ENCODE results near the gene LEMD1.
A peak's percentile ranks its signal among the peaks of the same experiment; 100 is the strongest.

The LEMD1 gene

GRCh38 chr1:205339717-205340116 is 82.1 kb downstream of the LEMD1 start:
- no peak overlapping the region for H3K4me3 ChIP-seq (replicated peaks; ENCODE audit: low read depth, low read length)
- no peaks in the 10 kb centered on the region for H3K36me3 ChIP-seq (ENCODE audit: control insufficient read depth, insufficient read depth, low read length)
- DNase-seq (ENCODE audit: extremely low read depth, insufficient read length), result peak; percentile 59
- TF ChIP-seq, protein P1, sequence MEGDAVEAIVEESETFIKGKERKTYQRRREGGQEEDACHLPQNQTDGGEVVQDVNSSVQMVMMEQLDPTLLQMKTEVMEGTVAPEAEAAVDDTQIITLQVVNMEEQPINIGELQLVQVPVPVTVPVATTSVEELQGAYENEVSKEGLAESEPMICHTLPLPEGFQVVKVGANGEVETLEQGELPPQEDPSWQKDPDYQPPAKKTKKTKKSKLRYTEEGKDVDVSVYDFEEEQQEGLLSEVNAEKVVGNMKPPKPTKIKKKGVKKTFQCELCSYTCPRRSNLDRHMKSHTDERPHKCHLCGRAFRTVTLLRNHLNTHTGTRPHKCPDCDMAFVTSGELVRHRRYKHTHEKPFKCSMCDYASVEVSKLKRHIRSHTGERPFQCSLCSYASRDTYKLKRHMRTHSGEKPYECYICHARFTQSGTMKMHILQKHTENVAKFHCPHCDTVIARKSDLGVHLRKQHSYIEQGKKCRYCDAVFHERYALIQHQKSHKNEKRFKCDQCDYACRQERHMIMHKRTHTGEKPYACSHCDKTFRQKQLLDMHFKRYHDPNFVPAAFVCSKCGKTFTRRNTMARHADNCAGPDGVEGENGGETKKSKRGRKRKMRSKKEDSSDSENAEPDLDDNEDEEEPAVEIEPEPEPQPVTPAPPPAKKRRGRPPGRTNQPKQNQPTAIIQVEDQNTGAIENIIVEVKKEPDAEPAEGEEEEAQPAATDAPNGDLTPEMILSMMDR (IDR thresholded peaks at IDR 0.05; ENCODE audit: insufficient read depth, low read length, poor library complexity, severe bottlenecking), result no peak
- H3K27me3 ChIP-seq (replicated peaks; ENCODE audit: control insufficient read depth, insufficient read depth, low read length), result peaks cover 2% of the 10 kb centered on the region

DNA sequence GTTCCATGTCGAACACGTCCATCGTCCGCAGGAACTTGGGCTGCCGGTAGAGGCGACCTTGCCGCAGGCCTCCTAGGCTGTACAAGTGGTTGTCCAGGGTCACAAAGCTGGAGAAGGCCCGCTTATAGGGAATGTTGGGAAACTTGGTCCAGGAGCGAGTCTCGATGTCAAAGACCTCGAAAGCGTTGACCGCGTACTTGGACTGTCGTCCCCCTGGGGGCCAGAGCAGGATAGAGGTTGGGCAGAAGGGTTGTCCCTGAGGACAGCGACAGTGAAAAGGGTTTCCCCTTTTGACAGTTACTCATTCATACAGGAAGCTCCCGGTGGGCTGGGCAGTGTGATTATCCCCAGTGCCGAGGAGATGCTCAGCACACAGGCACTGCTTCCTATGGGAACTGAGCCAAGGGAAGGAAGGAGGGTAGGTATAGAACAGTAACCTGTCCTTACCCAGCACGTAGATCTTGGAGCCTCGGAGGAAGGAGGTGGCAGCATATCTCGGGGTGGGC is 82.6 kb downstream of the LEMD1 start:
- no peak for DNase-seq (ENCODE audit: extremely low read depth, insufficient read length)
- Histone ChIP-seq H3K36me3 (ENCODE audit: control insufficient read depth, insufficient read depth, low read length) (no peaks in the 10 kb centered on the region), H3K4me3 (replicated peaks; ENCODE audit: low read depth, low read length) (no peak overlapping the region), H3K27me3 (replicated peaks; ENCODE audit: control insufficient read depth, insufficient read depth, low read length) (peaks cover 2% of the 10 kb centered on the region)
- TF ChIP-seq, protein P1 (IDR thresholded peaks at IDR 0.05; ENCODE audit: insufficient read depth, low read length, poor library complexity, severe bottlenecking), result no peak

DNA sequence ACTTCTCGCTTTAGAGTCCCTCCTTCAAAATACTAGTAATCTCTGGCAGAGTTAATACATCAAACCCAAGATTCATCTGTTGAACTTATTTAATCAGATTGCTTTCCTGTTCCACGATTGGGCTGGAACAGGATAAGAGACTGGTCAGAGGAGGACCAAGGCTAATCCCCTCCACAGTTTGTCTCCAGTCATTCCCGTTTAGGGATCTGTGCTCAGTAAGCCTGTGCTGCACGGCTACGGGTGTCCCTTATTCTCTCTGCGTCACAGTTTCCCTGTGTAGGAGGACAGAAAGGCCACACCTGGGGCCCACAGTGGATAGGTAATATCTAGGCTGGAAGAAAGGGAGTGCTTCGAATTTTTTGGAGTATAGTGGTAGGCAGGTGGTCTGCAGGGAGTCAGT is 83.8 kb downstream of the LEMD1 start:
- H3K27me3 ChIP-seq (replicated peaks; ENCODE audit: control insufficient read depth, insufficient read depth, low read length), result peaks cover 2% of the 10 kb centered on the region

GRCh38 chr1:205337481-205337880 is 84.4 kb downstream of the LEMD1 start:
- H3K4me3 ChIP-seq (replicated peaks; ENCODE audit: low read depth, low read length), result no peak overlapping the region

More for the DNA sequence above, 83.8 kb downstream of the LEMD1 start:
- no peak for DNase-seq (ENCODE audit: extremely low read depth, insufficient read length)
- no peak overlapping the region for H3K4me3 ChIP-seq (replicated peaks; ENCODE audit: low read depth, low read length)
- TF ChIP-seq, protein P1 (IDR thresholded peaks at IDR 0.05; ENCODE audit: insufficient read depth, low read length, poor library complexity, severe bottlenecking), result no peak
- no peaks in the 10 kb centered on the region for H3K36me3 ChIP-seq (ENCODE audit: control insufficient read depth, insufficient read depth, low read length)

DNA sequence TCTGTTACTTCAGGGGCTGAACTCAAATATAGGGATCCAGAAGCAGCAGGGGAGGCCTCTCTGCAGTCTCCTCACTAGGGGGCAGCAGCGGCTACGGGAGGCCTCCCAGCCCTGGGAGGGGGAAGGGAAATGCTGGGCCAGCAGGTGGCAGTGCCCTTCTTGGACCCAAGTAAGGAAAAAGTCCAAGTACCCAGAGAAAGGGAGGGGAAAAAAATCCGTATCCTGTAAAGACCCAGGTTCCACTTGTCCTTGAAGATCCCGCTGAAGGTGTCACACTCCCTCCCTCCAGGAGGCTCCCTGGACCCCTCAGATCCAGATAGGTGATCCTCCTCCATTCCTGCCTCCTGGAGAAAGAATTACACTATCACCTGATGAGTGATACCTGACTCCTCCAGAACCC is 86.2 kb downstream of the LEMD1 start:
- TF ChIP-seq, protein P1 (IDR thresholded peaks at IDR 0.05; ENCODE audit: insufficient read depth, low read length, poor library complexity, severe bottlenecking), result peak; percentile 99
- Histone ChIP-seq H3K36me3 (ENCODE audit: control insufficient read depth, insufficient read depth, low read length) (no peaks in the 10 kb centered on the region), H3K27me3 (replicated peaks; ENCODE audit: control insufficient read depth, insufficient read depth, low read length) (peaks cover 2% of the 10 kb centered on the region; the same call in 1 of the 2 replicates), H3K4me3 (replicated peaks; ENCODE audit: low read depth, low read length) (no peak overlapping the region)
- peak; percentile 64 for DNase-seq (ENCODE audit: extremely low read depth, insufficient read length)

More at GRCh38 chr1:205337481-205337880, 84.4 kb downstream of the LEMD1 start:
- no peak for DNase-seq (ENCODE audit: extremely low read depth, insufficient read length)
- Histone ChIP-seq H3K36me3 (ENCODE audit: control insufficient read depth, insufficient read depth, low read length) (no peaks in the 10 kb centered on the region), H3K27me3 (replicated peaks; ENCODE audit: control insufficient read depth, insufficient read depth, low read length) (peaks cover 2% of the 10 kb centered on the region)
- TF ChIP-seq, protein P1 (IDR thresholded peaks at IDR 0.05; ENCODE audit: insufficient read depth, low read length, poor library complexity, severe bottlenecking), result no peak
